Right lung (tissue), 5 donors: Measurements from ENCODE around the gene ARMH1. TPM values are rescaled to one million over a fixed set of nuclear protein-coding genes. Genes with fewer than 3 reads are reported as not detected.
"Not testable (repeated sequence)": the region's sequence is repeated elsewhere in the genome, so short reads cannot be mapped to it uniquely, and the experiment has no call there.

Source experiments
- DNase-seq, 2 donors: peaks; one replicate each; pipeline ENCODE4 v3.0.0-alpha.2; 2013
- polyA plus RNA-seq, 5 donors: library from polyadenylated mRNA; unstranded; fragments of 120-200 nt; gene quantifications; one replicate each; pipeline versions ENCODE4 v1.2.1 to v1.2.3, GENCODE V29; 2013; ENCODE audit warnings: inconsistent platforms in 1 of 5, low replicate concordance in 1 of 5; ENCODE audit not compliant: insufficient read length in 5 of 5, insufficient read depth in 1 of 5

The ARMH1 gene
- polyA plus RNA-seq, 5 donors, result 5.1 to 7.7 (median 6.6) TPM

- no peak for DNase-seq
These were observed 9.7 kb upstream of the ARMH1 start for GRCh38 chr1:44664730-44665370.

DNA sequence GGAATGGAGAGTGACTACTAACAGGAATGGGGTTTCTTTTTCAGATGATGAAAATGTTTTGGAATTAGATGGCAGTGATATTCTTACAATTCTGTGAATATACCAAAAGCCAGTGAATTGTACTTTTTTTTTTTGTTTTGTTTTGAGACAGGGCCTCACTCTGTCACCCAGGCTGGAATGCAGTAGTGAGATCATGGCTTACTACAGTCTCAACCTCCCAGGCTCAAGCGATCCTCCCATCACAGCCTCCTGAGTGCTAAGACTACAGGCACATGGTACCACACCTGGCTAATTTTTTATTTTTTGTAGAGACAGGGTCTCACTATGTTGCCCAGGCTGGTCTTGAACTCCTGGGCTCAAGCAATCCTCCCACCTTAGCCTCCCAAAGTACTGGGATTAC lies 7.8 kb upstream of the ARMH1 start:
- DNase-seq, result not testable (repeated sequence)

DNA sequence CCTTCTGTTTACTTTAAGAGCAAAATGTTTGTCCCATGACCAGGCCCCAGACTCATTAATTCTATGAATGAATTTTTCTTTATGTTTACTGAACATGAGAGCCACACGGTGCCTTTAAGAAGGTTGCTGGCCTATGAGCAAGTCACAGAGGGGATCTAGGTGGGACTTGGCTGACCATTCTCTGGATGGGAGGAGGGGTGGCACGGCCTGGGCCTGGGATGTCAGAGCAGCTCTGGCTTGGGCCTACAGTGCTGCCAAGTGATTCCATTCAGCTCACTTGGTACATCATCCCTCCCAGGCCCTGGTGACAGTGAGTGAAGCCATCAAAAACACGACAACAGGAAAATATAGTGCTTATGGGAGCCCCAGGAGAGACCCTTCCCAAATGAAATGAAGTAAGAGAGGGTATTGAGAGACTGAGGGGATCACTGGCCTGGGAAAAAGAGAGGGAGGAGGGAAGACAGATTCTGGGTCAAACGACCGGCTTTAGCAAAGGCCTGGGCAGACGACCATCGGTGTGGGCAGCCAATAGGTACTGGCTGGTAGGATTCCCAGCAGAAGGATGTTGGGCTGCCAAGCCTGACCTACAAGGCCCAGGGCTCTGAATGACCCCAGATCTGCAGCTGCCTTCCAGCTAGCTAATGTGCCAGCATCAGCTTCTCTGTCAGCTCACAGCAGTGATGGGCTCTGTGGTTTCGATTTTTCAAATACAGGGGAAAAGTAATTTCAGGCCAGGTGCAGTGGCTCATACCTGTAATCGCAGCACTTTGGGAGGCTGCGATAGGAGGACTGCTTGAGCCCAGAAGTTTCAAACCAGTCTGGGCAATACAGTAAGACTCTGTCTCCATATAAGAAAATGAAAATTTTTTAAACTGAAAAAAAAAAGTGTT lies 3.5 kb upstream of the ARMH1 start:
- no peak for DNase-seq

GRCh38 chr1:44672254-44672955 lies 2.1 kb upstream of the ARMH1 start:
- DNase-seq, result no peak

- no peak for DNase-seq
These were observed 1.4 kb upstream of the ARMH1 start for GRCh38 chr1:44672961-44673674.

DNA sequence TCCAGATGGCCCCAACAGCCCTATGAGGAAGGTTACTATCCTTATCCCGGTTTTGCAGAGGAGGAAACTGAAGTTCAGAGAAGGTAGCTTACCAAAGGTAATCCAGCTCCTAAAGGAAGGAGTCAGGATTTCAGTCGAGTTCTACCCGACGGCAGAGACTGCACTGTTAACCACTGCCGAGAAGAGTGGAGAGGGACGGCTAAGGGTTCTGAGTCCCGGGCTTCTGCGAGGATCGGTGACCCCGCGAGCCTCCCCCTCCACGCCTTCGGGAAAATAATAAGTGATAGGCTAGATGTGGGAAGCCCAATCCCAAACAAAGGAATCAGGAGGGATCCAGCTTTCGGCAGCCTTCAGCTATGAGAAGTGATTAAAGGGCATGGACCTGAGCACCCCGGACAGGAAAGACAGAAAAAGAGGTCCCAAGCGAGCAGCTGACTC lies 820 bp upstream of the ARMH1 start:
- DNase-seq, result no peak

DNA sequence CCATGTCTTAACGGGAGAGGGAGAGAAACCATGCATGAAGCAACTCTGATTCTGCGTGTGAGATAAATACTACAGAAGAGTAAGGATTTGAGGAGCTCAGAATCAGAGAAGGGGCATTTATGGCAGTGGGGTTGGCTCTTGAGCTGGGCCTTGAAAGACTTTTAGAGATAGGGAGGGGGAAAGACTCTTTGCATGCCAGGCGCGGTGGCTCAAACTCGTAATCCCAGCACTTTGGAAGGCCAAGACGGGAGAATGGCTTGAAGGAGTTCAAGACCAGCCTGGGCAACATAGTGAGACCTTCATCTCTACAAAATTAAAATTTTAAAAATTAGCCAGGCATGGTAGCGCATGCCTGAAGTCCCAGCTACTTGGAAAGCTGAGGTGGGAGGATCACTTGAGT lies 672 bp downstream of the ARMH1 start:
- DNase-seq, result no peak

GRCh38 chr1:44676484-44677200 lies 2.1 kb downstream of the ARMH1 start:
- no peak for DNase-seq

DNA sequence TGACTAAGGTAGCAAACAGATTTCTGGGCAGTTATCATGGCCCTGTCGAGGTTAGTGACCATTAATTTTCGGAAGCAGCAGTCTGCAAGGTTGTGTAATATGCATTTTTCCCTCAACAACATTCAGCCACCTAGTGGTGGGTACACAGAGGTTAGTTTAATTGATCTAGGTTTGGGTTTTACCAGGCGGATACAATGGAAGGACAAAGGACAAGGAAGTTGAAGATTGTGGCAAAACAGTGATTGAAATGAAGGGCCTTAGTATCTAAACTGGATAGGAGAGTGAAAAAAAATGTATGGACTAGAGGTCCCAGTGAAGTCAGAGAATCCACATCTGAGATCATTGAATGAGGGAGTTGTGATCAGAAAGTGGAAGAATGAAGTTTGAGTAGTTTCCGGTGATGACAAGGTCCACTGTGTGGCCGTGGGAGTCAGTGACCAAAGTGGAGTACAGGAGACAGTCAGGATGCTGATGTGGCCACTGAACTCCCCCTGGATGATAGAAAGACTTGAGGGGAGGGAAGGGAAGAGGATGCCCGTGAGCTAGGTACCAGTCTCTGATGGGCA lies 2.8 kb downstream of the ARMH1 start:
- no peak for DNase-seq

DNA sequence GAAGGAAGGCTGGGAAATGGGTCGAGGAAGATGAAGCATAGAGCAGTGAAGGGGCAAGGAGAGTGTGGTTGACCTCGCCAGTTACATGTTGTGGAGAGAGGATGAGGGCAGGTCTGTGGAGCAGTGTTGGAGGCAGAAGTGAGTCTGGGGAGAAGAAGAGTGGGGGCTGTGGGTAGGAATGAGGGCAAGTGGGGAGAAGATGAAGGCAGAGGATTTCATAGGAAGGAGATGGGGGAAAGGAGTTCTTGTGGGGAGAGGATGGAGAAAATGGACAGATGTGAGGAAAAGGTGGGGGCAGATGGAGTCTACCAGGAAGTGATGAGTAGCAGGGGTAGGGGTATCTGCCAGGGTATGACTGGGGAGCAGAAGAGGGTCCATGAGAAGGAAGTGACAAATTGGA lies 3.6 kb downstream of the ARMH1 start:
- DNase-seq, result no peak

DNA sequence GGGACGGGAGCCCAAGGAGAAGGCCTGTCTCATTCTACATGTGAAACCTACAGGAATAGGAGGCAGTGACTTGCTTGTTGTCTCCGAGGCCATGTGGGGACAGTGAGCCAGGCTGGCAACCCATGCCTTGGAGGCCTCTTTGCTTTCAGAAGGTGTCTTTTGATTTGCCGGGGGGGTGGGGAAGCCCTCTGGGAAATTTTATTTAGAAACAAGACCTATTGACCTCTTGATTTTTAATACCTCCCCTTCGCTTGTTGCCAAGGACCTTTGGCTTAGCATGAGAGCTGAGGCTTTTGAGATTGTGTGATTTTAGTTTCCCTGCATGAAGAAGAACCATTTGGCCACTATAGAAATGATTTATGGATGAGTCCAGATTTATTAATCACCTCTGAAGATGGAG lies 4.1 kb downstream of the ARMH1 start:
- no peak for DNase-seq

GRCh38 chr1:44679468-44679867 lies 5.0 kb downstream of the ARMH1 start:
- no peak for DNase-seq

- no peak for DNase-seq
These were observed 7.7 kb downstream of the ARMH1 start for GRCh38 chr1:44681905-44682882.

GRCh38 chr1:44682883-44683265 lies 8.4 kb downstream of the ARMH1 start:
- DNase-seq, result no peak

DNA sequence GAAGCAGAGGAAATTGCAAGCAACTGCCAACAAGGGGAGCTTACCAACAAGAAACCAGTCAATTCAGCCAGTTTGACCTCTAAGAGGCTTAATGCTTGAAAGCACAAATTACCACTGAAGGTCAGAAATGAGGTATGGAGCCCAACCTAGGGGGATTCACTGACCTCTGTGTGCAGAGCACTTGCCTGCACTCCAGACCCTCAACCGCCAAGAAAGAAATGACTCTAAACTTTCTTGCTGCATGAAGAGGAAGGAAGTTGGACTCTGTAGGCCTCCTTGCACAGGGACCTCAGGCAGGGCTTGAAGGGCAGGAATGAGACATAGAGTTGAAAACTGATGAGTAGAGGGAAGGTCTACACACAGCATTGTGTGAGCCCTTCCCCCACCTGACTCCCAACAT lies 10.0 kb downstream of the ARMH1 start:
- no peak for DNase-seq

DNA sequence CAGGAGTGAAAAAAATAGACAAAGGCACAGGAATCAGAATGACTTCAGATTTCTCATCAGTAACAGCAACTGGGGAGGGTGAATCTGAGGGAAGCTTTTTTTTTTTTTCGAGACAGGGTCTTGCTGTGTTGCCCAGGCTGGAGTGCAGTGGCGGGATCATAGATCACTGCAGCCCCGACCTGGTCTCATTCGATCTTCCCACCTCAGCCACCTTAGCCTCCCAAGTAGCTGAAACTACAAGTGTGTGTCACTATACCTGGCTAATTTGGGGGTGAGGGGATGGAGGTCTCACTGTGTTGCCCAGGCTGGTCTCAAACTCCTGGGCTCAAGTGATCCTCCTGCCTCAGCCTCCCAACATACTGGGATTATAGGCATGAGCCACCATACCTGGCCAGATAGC lies 10.7 kb downstream of the ARMH1 start:
- DNase-seq, result no peak

- no peak for DNase-seq
These were observed 11.4 kb downstream of the ARMH1 start for GRCh38 chr1:44685881-44686280.

DNA sequence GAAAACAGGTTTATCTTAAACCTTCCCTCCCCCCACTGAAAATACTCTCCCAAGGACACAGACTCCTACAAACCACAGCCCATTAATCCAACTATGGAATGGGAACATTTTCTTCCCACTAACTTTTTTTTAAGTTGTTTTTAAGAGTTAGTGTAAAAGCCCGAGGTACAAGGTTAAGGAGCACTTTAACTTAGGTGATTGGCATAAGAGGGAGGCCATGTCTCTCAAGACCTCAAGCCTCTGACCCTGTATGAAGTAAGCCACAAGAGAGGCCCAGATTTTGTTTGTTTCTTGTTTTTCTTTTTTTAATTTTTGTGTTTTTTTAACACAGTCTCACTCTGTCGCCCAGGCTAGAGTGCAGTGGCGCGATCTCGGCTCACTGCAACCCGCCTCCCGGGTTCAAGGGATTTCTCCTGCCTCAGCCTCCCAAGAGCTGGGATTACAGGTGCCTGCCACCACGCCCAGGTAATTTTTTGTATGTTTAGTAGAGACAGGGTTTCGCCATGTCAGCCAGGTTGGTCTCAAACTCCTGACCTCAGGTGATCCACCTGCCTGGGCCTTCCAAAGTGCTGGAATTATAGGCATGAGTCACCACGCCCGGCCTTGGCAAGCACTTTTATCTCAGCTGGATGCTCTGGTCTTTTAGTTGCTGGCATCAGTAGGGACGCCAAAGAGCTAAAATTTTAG lies 14.4 kb downstream of the ARMH1 start:
- DNase-seq, result no peak

- DNase-seq, result no peak
These were observed 14.9 kb downstream of the ARMH1 start for GRCh38 chr1:44689447-44689765.
